ENCODE data around the gene DCXR. TPM values are rescaled to one million over a fixed set of nuclear protein-coding genes. Genes with fewer than 3 reads are reported as not detected.

DCXR gene
- total RNA-seq, 1 donor from 2014 or later: 25.7 TPM

- FAIRE-seq: no peak
These were observed 46.4 kb downstream of the DCXR start for GRCh38 chr17:81990836-81991683.

DNA sequence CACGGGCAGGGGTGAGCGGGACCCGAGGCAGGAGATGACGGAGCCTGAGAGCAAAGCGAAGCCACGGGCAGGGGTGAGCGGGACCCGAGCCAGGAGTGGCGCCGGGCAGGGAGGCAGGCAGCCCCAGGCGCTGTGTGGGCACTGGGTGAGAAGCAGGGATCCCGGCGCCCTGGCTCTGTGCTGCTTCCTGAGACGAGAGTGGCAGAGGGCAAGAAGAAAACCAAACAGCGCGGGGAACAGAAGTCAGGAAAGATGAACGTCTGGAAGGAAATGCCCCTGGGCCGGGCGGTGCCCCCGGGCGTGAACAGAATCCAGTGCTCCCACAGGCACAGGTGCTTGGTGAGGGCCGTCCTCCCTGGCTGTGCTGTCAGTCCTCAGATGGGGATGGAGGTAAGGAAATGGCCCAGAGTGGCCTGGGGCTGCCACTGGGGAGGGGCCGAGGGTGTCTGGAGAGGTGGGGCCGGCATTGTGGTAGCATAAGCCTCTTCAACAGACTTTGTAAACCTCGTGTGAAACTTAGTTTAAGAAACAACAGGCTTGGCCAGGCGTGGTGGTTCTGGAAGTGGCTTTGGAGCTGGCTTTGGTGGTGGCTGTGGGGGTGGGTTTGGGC, 50.2 kb downstream of the DCXR start:
- DNase-seq (ENCODE audit: low spot score in 2 of 2) (no peak), FAIRE-seq (no peak)

More at GRCh38 chr17:81990836-81991683, 46.4 kb downstream of the DCXR start:
- no peak for DNase-seq (ENCODE audit: low spot score in 2 of 2)

GRCh38 chr17:81986606-81987005, 50.9 kb downstream of the DCXR start:
- no peak for DNase-seq (ENCODE audit: low spot score in 2 of 2)
- FAIRE-seq: no peak

Other genes with a start within 250 kb of the DCXR start
- not detected for gene GCGR, start 233.5 kb downstream of the DCXR start, total RNA-seq
- gene MCRIP1, start 204.4 kb downstream of the DCXR start, total RNA-seq: 86.4 TPM
- gene PPP1R27, start 202.6 kb downstream of the DCXR start, total RNA-seq: not detected
- gene P4HB, start 177.2 kb downstream of the DCXR start, total RNA-seq: 66.0 TPM
- 22.4 TPM for gene ARHGDIA, start 166.4 kb downstream of the DCXR start, total RNA-seq
- 92.1 TPM for gene ALYREF, start 146.1 kb downstream of the DCXR start, total RNA-seq
- 60.3 TPM for gene ANAPC11, start 146.0 kb downstream of the DCXR start, total RNA-seq
- gene NPB, start 135.5 kb downstream of the DCXR start, total RNA-seq: 1.2 TPM
- 28.9 TPM for gene PCYT2, start 126.3 kb downstream of the DCXR start, total RNA-seq
- gene SIRT7, start 119.5 kb downstream of the DCXR start, total RNA-seq: 8.6 TPM
- 13.9 TPM for gene MAFG, start 110.0 kb downstream of the DCXR start, total RNA-seq
- gene PYCR1, start 100.4 kb downstream of the DCXR start, total RNA-seq: 15.9 TPM
- gene MYADML2, start 90.5 kb downstream of the DCXR start, total RNA-seq: 0.41 TPM
- under 0.01 TPM for gene NOTUM, start 76.5 kb downstream of the DCXR start, total RNA-seq
- gene ASPSCR1, start 60.1 kb downstream of the DCXR start, total RNA-seq: 13.5 TPM
- 31.0 TPM for gene CENPX, start 14.8 kb downstream of the DCXR start, total RNA-seq
- gene LRRC45, start 14.4 kb downstream of the DCXR start, total RNA-seq: 14.3 TPM
- gene RAC3, start 6.0 kb downstream of the DCXR start, total RNA-seq: 110 TPM
- gene RFNG, start 14.1 kb upstream of the DCXR start, total RNA-seq: 21.2 TPM
- 73.8 TPM for gene GPS1, start 14.2 kb upstream of the DCXR start, total RNA-seq
- gene DUS1L, start 28.1 kb upstream of the DCXR start, total RNA-seq: 18.8 TPM
- gene FASN, start 60.5 kb upstream of the DCXR start, total RNA-seq: 92.1 TPM
- gene CCDC57, start 175.1 kb upstream of the DCXR start, total RNA-seq: 17.1 TPM
- 2.0 TPM for gene SLC16A3, start 191.3 kb upstream of the DCXR start, total RNA-seq
- gene CSNK1D, start 236.0 kb upstream of the DCXR start, total RNA-seq: 22.8 TPM